ENCODE data around the gene AUH. TPM values are rescaled to one million over a fixed set of nuclear protein-coding genes. Genes with fewer than 3 reads are reported as not detected.

Gene AUH
- total RNA-seq, 2 experiments from 2014 or later: 16.9 to 24.5 TPM

DNA sequence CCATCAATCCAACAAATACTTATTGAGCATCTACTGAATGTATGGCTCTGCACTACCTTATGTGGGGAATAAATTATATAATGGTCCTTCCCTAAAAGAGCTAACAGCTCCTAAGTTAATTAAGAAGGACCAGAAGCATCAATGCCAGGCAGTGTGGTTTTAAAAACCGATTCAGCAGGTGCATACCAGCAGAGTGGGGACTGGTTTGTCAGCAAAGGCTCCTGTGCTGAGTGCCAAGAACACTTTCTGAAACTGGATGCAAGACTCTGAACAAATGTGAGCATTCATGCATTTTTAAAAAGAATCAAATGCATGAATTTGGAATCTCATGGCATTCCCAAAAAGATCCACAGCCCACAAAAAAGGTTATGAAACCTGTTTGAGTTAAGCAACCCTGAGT lies 142.2 kb downstream of the AUH start:
- Histone ChIP-seq H3K9me3 (ENCODE audit: low read length) (no peaks in the 10 kb centered on the region), H3K4me3 (ENCODE audit: low read depth, low read length, poor library complexity, severe bottlenecking) (no peak overlapping the region), H3K4me1 (ENCODE audit: insufficient read depth, low read length, poor library complexity, severe bottlenecking) (no peaks in the 10 kb centered on the region), H3K79me2 (ENCODE audit: insufficient read depth, low read depth, low read length) (no peaks in the 10 kb centered on the region), H3K27ac (ENCODE audit: low read depth, low read length, poor library complexity, severe bottlenecking) (no peak overlapping the region), H4K20me1 (ENCODE audit: insufficient read depth, low read length) (no peaks in the 10 kb centered on the region), H2AFZ (ENCODE audit: low read length) (no peak overlapping the region), H3K4me2 (ENCODE audit: low read length) (no peak overlapping the region), H3K9me2 (ENCODE audit: insufficient read depth, low read length) (no peaks in the 10 kb centered on the region), H3K36me3 (ENCODE audit: insufficient read depth, low read length) (no peaks in the 10 kb centered on the region)
- no TSS peak for BruUV-seq (replicated peaks)
- ChIA-PET POLR2A (interaction anchor here (0.6 kb wide), 1 partner anchor 276 kb away, joined by 3 read pairs; no protein-coding TSS in a partner anchor), CTCF (ENCODE audit: unreplicated experiment) (no interaction called here)
- no peak for TF ChIP-seq EZH2phosphoT487 (IDR thresholded peaks at IDR 0.05; ENCODE audit: borderline replicate concordance, low read depth, low read length)
- TF ChIP-seq, protein P1, sequence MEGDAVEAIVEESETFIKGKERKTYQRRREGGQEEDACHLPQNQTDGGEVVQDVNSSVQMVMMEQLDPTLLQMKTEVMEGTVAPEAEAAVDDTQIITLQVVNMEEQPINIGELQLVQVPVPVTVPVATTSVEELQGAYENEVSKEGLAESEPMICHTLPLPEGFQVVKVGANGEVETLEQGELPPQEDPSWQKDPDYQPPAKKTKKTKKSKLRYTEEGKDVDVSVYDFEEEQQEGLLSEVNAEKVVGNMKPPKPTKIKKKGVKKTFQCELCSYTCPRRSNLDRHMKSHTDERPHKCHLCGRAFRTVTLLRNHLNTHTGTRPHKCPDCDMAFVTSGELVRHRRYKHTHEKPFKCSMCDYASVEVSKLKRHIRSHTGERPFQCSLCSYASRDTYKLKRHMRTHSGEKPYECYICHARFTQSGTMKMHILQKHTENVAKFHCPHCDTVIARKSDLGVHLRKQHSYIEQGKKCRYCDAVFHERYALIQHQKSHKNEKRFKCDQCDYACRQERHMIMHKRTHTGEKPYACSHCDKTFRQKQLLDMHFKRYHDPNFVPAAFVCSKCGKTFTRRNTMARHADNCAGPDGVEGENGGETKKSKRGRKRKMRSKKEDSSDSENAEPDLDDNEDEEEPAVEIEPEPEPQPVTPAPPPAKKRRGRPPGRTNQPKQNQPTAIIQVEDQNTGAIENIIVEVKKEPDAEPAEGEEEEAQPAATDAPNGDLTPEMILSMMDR (conservative IDR thresholded peaks at IDR 0.05; ENCODE audit: low read length): no peak
- no peak for DNase-seq (ENCODE audit: low spot score)
- intact Hi-C loops (cut with micrococcal nuclease; ENCODE audit: unreplicated experiment): no loop called here

DNA sequence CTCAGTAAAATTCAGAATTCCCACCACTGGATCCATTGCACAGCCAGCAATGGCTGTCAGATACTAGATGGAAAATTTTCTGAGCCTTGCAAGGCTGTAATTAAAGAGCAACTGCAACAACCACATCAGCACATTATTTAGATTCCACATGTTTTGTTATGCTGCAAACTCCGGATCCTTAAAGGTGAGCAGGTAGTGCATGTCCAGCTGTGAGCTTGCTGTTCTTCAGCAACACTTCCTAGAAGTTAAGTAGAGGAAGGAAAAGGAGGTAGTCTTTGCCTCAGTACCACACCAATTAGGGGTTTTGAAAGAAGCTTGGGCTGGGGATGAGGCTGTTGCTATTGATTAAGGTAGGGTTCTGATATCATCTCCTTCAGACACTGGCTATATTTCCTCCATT lies 144.3 kb downstream of the AUH start:
- H3K79me2 ChIP-seq (ENCODE audit: insufficient read depth, low read depth, low read length): no peaks in the 10 kb centered on the region
- ChIA-PET CTCF (ENCODE audit: unreplicated experiment) (no interaction called here), POLR2A (no interaction called here)
- no peaks in the 10 kb centered on the region for H4K20me1 ChIP-seq (ENCODE audit: insufficient read depth, low read length)
- TF ChIP-seq, protein P1 (conservative IDR thresholded peaks at IDR 0.05; ENCODE audit: low read length): no peak
- no peak for TF ChIP-seq EZH2phosphoT487 (IDR thresholded peaks at IDR 0.05; ENCODE audit: borderline replicate concordance, low read depth, low read length)
- H3K4me1 ChIP-seq (ENCODE audit: insufficient read depth, low read length, poor library complexity, severe bottlenecking): peaks cover 11% of the 10 kb centered on the region
- no peak overlapping the region for H3K4me3 ChIP-seq (ENCODE audit: low read depth, low read length, poor library complexity, severe bottlenecking)
- intact Hi-C loops (cut with micrococcal nuclease; ENCODE audit: unreplicated experiment): no loop called here
- H3K4me2 ChIP-seq (ENCODE audit: low read length): no peak overlapping the region
- no peaks in the 10 kb centered on the region for H3K9me2 ChIP-seq (ENCODE audit: insufficient read depth, low read length)
- no peaks in the 10 kb centered on the region for H3K9me3 ChIP-seq (ENCODE audit: low read length)
- no peaks in the 10 kb centered on the region for H3K36me3 ChIP-seq (ENCODE audit: insufficient read depth, low read length)
- no TSS peak for BruUV-seq (replicated peaks)
- no peak overlapping the region for H2AFZ ChIP-seq (ENCODE audit: low read length)
- DNase-seq (ENCODE audit: low spot score): no peak
- no peak overlapping the region for H3K27ac ChIP-seq (ENCODE audit: low read depth, low read length, poor library complexity, severe bottlenecking)

DNA sequence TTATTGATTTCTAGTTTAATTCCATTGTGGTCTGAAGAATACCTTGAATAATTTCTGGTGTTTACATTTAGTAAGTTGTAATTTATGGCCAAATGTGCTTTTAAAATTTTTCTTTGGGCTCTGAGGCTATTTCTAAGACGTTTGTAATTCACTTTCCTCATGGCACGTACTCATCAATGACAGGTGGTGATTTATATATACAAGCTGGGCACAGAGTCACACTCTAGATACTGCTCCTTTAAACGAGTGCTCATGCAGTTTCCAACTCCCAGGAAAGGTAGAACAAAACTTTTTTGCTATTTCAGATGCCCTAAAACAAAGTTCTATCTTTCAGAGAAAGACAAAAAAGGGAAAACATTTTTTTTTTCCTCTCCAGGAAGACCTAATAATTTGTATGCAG lies 146.9 kb downstream of the AUH start:
- Histone ChIP-seq H3K4me1 (ENCODE audit: insufficient read depth, low read length, poor library complexity, severe bottlenecking) (peaks cover 21% of the 10 kb centered on the region), H3K9me3 (ENCODE audit: low read length) (no peaks in the 10 kb centered on the region), H4K20me1 (ENCODE audit: insufficient read depth, low read length) (no peaks in the 10 kb centered on the region), H3K4me2 (ENCODE audit: low read length) (no peak overlapping the region), H2AFZ (ENCODE audit: low read length) (no peak overlapping the region), H3K27ac (ENCODE audit: low read depth, low read length, poor library complexity, severe bottlenecking) (no peak overlapping the region), H3K79me2 (ENCODE audit: insufficient read depth, low read depth, low read length) (no peaks in the 10 kb centered on the region), H3K36me3 (ENCODE audit: insufficient read depth, low read length) (no peaks in the 10 kb centered on the region), H3K4me3 (ENCODE audit: low read depth, low read length, poor library complexity, severe bottlenecking) (no peak overlapping the region), H3K9me2 (ENCODE audit: insufficient read depth, low read length) (no peaks in the 10 kb centered on the region)
- no peak for DNase-seq (ENCODE audit: low spot score)
- ChIA-PET CTCF (ENCODE audit: unreplicated experiment) (no interaction called here), POLR2A (no interaction called here)
- intact Hi-C loops (cut with micrococcal nuclease; ENCODE audit: unreplicated experiment): no loop called here
- BruUV-seq (replicated peaks): no TSS peak
- no peak for TF ChIP-seq EZH2phosphoT487 (IDR thresholded peaks at IDR 0.05; ENCODE audit: borderline replicate concordance, low read depth, low read length)
- TF ChIP-seq, protein P1 (conservative IDR thresholded peaks at IDR 0.05; ENCODE audit: low read length): no peak
